Keratinocyte (primary cell): Measurements from ENCODE around the gene ALS2. TPM values are rescaled to one million over a fixed set of nuclear protein-coding genes. Genes with fewer than 3 reads are reported as not detected.

Experiments
- DNase-seq: peaks from one replicate; pipeline ENCODE4 v3.0.0-alpha.2; 2011; ENCODE audit warnings: low read depth, missing footprints, low spot score
- FAIRE-seq: peaks from 2 replicates; lab custom pipeline; 2011; peaks lifted over from hg19 to GRCh38; lab: Jason Lieb, UNC
- H2AFZ ChIP-seq: 2 replicates; pipeline ENCODE4 v1.6.0; 2012; ENCODE audit warnings: low read length, control low read depth, inconsistent platforms; ENCODE audit not compliant: control insufficient read depth
- H3K27ac ChIP-seq: 2 replicates; pipeline ENCODE4 v1.5.1; 2011; ENCODE audit warnings: low read length; ENCODE audit not compliant: control insufficient read depth, insufficient read depth
- H3K27me3 ChIP-seq: 3 replicates; pipeline ENCODE4 v1.6.0; 2011; ENCODE audit warnings: low read length; ENCODE audit not compliant: control insufficient read depth, insufficient read depth; ENCODE audit errors: extremely low read depth
- H3K36me3 ChIP-seq, 2 experiments: 2 replicates in 1 of 2; 3 replicates in 1 of 2; pipeline ENCODE4 v1.5.1; 2011; ENCODE audit warnings: low read length in 2 of 2, mild to moderate bottlenecking in 1 of 2; ENCODE audit not compliant: control insufficient read depth in 2 of 2, insufficient read depth in 2 of 2; ENCODE audit errors: extremely low read depth in 1 of 2
- H3K4me1 ChIP-seq: 3 replicates; pipeline ENCODE4 v1.5.1; 2011; ENCODE audit warnings: low read length; ENCODE audit not compliant: control insufficient read depth, insufficient read depth; ENCODE audit errors: extremely low read depth
- H3K4me2 ChIP-seq: 3 replicates; pipeline ENCODE4 v1.6.0; 2011; ENCODE audit warnings: low read depth, low read length; ENCODE audit not compliant: control insufficient read depth, insufficient read depth; ENCODE audit errors: extremely low read depth
- H3K4me3 ChIP-seq, 3 experiments: fragments of 200-600 bp in 1 of 3; sonication (generic) in 1 of 3; 2 replicates in 2 of 3; 3 replicates in 1 of 3; pipeline ENCODE4 v1.5.1; 2011 to 2016; ENCODE audit warnings: low read length in 3 of 3, mild to moderate bottlenecking in 3 of 3, control low read depth in 2 of 3, inconsistent platforms in 1 of 3, low read depth in 1 of 3, mixed read lengths in 1 of 3, mixed run types in 1 of 3, moderate library complexity in 1 of 3; ENCODE audit not compliant: control insufficient read depth in 2 of 3, insufficient read depth in 2 of 3; ENCODE audit errors: extremely low read depth in 1 of 3
- H3K79me2 ChIP-seq: 2 replicates; pipeline ENCODE4 v1.6.0; 2012; ENCODE audit warnings: low read length; ENCODE audit not compliant: control insufficient read depth, insufficient read depth
- H3K9ac ChIP-seq: 3 replicates; pipeline ENCODE4 v1.6.0; 2011; ENCODE audit warnings: low read length; ENCODE audit not compliant: control insufficient read depth, insufficient read depth; ENCODE audit errors: extremely low read depth
- H3K9me1 ChIP-seq: 3 replicates; pipeline ENCODE4 v1.6.0; 2011; ENCODE audit warnings: low read length; ENCODE audit not compliant: control insufficient read depth, insufficient read depth; ENCODE audit errors: extremely low read depth
- H3K9me3 ChIP-seq: 2 replicates; pipeline ENCODE4 v1.5.1; 2012; ENCODE audit warnings: low read depth, low read length; ENCODE audit not compliant: control insufficient read depth
- H4K20me1 ChIP-seq: 3 replicates; pipeline ENCODE4 v1.6.0; 2011; ENCODE audit warnings: low read length; ENCODE audit not compliant: control insufficient read depth, insufficient read depth; ENCODE audit errors: extremely low read depth
- CTCF ChIP-seq, 3 experiments: IDR thresholded peaks in 1 of 3; conservative IDR thresholded peaks in 1 of 3; optimal IDR thresholded peaks in 1 of 3; 2 replicates in 2 of 3; 3 replicates in 1 of 3; pipeline versions ENCODE3 to v1.5.1; 2011; ENCODE audit warnings: low read length in 3 of 3, mild to moderate bottlenecking in 3 of 3, moderate library complexity in 2 of 3, control low read depth in 1 of 3, inconsistent platforms in 1 of 3; ENCODE audit not compliant: insufficient read depth in 2 of 3; ENCODE audit errors: extremely low read depth in 1 of 3
- EZH2 ChIP-seq: IDR thresholded peaks from one replicate; pipeline ENCODE4 v1.6.1; 2012; ENCODE audit warnings: inconsistent platforms, mild to moderate bottlenecking, low read length, moderate library complexity
- dilution Hi-C: fragments of 300-500 bp; cut with MboI; formaldehyde crosslinking; loops from one replicate; pipeline ENCODE4 v1.7.0; 2020; ENCODE audit warnings: low sequenced_read_pairs; ENCODE audit not compliant: extremely low pct_ligation_motif_present
- polyA plus RNA-seq, 5 experiments: library from polyadenylated mRNA; depleted of rRNA in 3 of 5; stranded (reverse) in 3 of 5; stranded (forward) in 1 of 5; unstranded in 1 of 5; fragments of >200 nt; gene quantifications; 1 replicate in 1 of 5; 2 replicates in 3 of 5; 3 replicates in 1 of 5; pipeline versions ENCODE4 v1.2.1 to v1.2.3, GENCODE V29; 2011 to 2012; ENCODE audit warnings: missing spikeins in 2 of 5, low read depth in 1 of 5, low replicate concordance in 1 of 5

Gene ALS2
- polyA plus RNA-seq, 1 donor (not counting 4 experiments of a cell fraction or from before 2014, with no cell fraction given) = 25.8 TPM

- no peak for FAIRE-seq
- H3K27me3 ChIP-seq = no peaks in the 10 kb centered on the region
- peaks cover 9 to 15% of the 10 kb centered on the region in 2 experiments for H3K36me3 ChIP-seq
- H3K9me1 ChIP-seq = no peaks in the 10 kb centered on the region
- H2AFZ ChIP-seq = no peak overlapping the region
- dilution Hi-C loops = no loop called here
- no peak overlapping the region for H3K27ac ChIP-seq
- no peak overlapping the region for H3K4me2 ChIP-seq
- peaks cover 29% of the 10 kb centered on the region for H3K4me1 ChIP-seq
- no peak for DNase-seq
- no peaks in the 10 kb centered on the region for H3K9me3 ChIP-seq
- H3K9ac ChIP-seq = no peak overlapping the region
- H3K79me2 ChIP-seq = no peaks in the 10 kb centered on the region
- H4K20me1 ChIP-seq = no peaks in the 10 kb centered on the region
- no peak overlapping the region for H3K4me3 ChIP-seq
- TF ChIP-seq CTCF (optimal IDR thresholded peaks at IDR 0.05 in 1 of 3, IDR thresholded peaks at IDR 0.05 in 1 of 3, conservative IDR thresholded peaks at IDR 0.05 in 1 of 3; ENCODE audit: extremely low read depth in 1 of 3, insufficient read depth in 2 of 3, low read length in 3 of 3) (no peak), EZH2 (no peak)
Observed at GRCh38 chr2:201701646-201702045, 79.1 kb downstream of the ALS2 start.

DNA sequence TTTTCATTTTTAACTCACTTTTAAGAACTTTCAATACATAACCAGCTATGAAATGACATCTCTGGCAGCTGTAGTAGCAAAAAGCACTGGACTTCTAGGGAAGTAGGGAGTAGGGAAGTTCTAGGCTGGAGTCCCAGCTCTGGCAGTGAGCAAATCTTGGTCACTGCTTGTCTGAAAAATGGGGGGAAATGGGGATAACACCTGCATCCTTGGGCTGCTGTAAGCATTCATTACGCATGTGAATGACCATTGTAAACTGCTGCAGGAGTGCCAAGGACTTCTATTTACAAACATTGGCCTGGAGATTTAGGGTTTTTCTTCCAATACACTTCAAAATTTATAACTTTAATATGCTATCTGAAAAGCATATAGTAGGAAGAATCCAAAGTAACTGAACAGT lies 81.3 kb downstream of the ALS2 start:
- H3K4me2 ChIP-seq = no peak overlapping the region
- peaks cover 43% of the 10 kb centered on the region for H3K4me1 ChIP-seq
- H4K20me1 ChIP-seq = no peaks in the 10 kb centered on the region
- H3K4me3 ChIP-seq = no peak overlapping the region
- no peaks in the 10 kb centered on the region for H3K9me1 ChIP-seq
- H3K27me3 ChIP-seq = no peaks in the 10 kb centered on the region
- H3K36me3 ChIP-seq = peaks cover 9 to 11% of the 10 kb centered on the region in 2 experiments
- TF ChIP-seq CTCF (optimal IDR thresholded peaks at IDR 0.05 in 1 of 3, IDR thresholded peaks at IDR 0.05 in 1 of 3, conservative IDR thresholded peaks at IDR 0.05 in 1 of 3; ENCODE audit: extremely low read depth in 1 of 3, insufficient read depth in 2 of 3, low read length in 3 of 3) (no peak), EZH2 (no peak)
- no peak overlapping the region for H3K27ac ChIP-seq
- no peaks in the 10 kb centered on the region for H3K79me2 ChIP-seq
- dilution Hi-C loops = no loop called here
- no peak overlapping the region for H2AFZ ChIP-seq
- H3K9me3 ChIP-seq = no peaks in the 10 kb centered on the region
- no peak overlapping the region for H3K9ac ChIP-seq
- no peak for DNase-seq
- FAIRE-seq = no peak
